NCI-H510A treated with DMSO at 0.1 percent for 48 hours (cell line): ENCODE results near the gene MCTP2.

Experiments used
- DNase-seq: peaks from one replicate; lab custom pipeline; 2025; lab: John Stamatoyannopoulos, UW

MCTP2 gene

GRCh38 chr15:94298364-94298763 is 67.0 kb downstream of the MCTP2 start:
- no peak for DNase-seq

- DNase-seq, result no peak
Observed at GRCh38 chr15:94300612-94301011, 69.3 kb downstream of the MCTP2 start.

GRCh38 chr15:94305133-94305532 is 73.8 kb downstream of the MCTP2 start:
- DNase-seq, result no peak

GRCh38 chr15:94306700-94307650 is 75.6 kb downstream of the MCTP2 start:
- DNase-seq, result no peak

- DNase-seq, result no peak
Observed at GRCh38 chr15:94312946-94313345, 81.6 kb downstream of the MCTP2 start.

GRCh38 chr15:94314639-94315038 is 83.3 kb downstream of the MCTP2 start:
- DNase-seq, result no peak

GRCh38 chr15:94317211-94317610 is 85.8 kb downstream of the MCTP2 start:
- DNase-seq, result no peak

- no peak for DNase-seq
Observed at GRCh38 chr15:94322141-94322540, 90.8 kb downstream of the MCTP2 start.

- no peak for DNase-seq
Observed at GRCh38 chr15:94323076-94323475, 91.7 kb downstream of the MCTP2 start.

- DNase-seq, result peak; percentile 65
Observed at GRCh38 chr15:94324117-94324826, 92.9 kb downstream of the MCTP2 start.

- no peak for DNase-seq
Observed at GRCh38 chr15:94324835-94325767, 93.7 kb downstream of the MCTP2 start.

GRCh38 chr15:94327356-94327936 is 96.1 kb downstream of the MCTP2 start:
- DNase-seq, result peak; percentile 3

GRCh38 chr15:94331731-94332130 is 100.4 kb downstream of the MCTP2 start:
- no peak for DNase-seq

GRCh38 chr15:94335616-94336015 is 104.3 kb downstream of the MCTP2 start:
- DNase-seq, result no peak

- no peak for DNase-seq
Observed at GRCh38 chr15:94336817-94337467, 105.6 kb downstream of the MCTP2 start.

- no peak for DNase-seq
Observed at GRCh38 chr15:94338243-94338846, 107.0 kb downstream of the MCTP2 start.

GRCh38 chr15:94346282-94346681 is 114.9 kb downstream of the MCTP2 start:
- DNase-seq, result no peak

GRCh38 chr15:94348084-94348483 is 116.7 kb downstream of the MCTP2 start:
- no peak for DNase-seq

- DNase-seq, result no peak
Observed at GRCh38 chr15:94351031-94351535, 119.7 kb downstream of the MCTP2 start.
